HL-60 (cell line): ENCODE results near the gene FHAD1.
A peak's percentile ranks its signal among the peaks of the same experiment; 100 is the strongest.

Experiments
- DNase-seq, 2 experiments: peaks; one replicate each; pipeline ENCODE4 v3.0.0-alpha.2; 2010 to 2020; ENCODE audit warnings: low read depth in 1 of 2, low spot score in 1 of 2
- H3K27ac ChIP-seq: fragments of 250-450 bp; sonication (Bioruptor Pico); replicated peaks from 2 replicates; pipeline ENCODE4 v1.5.1; 2020; ENCODE audit warnings: mild to moderate bottlenecking, moderate library complexity
- H3K27me3 ChIP-seq: fragments of 250-450 bp; sonication (Bioruptor Pico); 2 replicates; pipeline ENCODE4 v1.5.1; 2021; ENCODE audit warnings: mild to moderate bottlenecking, moderate library complexity; ENCODE audit not compliant: insufficient read depth, poor library complexity, severe bottlenecking
- H3K4me3 ChIP-seq: replicated peaks from 2 replicates; pipeline ENCODE4 v1.5.1; 2011; ENCODE audit warnings: mild to moderate bottlenecking, control low read depth, low read length; ENCODE audit not compliant: insufficient read depth
- CTCF ChIP-seq: IDR thresholded peaks from one replicate; pipeline ENCODE4 v1.5.1; 2011; ENCODE audit warnings: low read length, control low read depth, inconsistent platforms; ENCODE audit not compliant: insufficient read depth
- GABPA ChIP-seq: IDR thresholded peaks from 2 replicates; pipeline ENCODE4 v1.6.1; 2012; ENCODE audit warnings: low read depth
- POLR2AphosphoS5 ChIP-seq: IDR thresholded peaks from 2 replicates; pipeline ENCODE4 v1.6.1; 2012; ENCODE audit warnings: low read depth
- REST ChIP-seq: IDR thresholded peaks from 2 replicates; pipeline ENCODE4 v1.6.1; 2012; ENCODE audit warnings: low read depth; ENCODE audit not compliant: insufficient replicate concordance
- SPI1 ChIP-seq: IDR thresholded peaks from 2 replicates; pipeline ENCODE4 v1.6.1; 2012; ENCODE audit warnings: low read depth, mild to moderate bottlenecking, borderline replicate concordance

Gene FHAD1

GRCh38 chr1:15222653-15223303 lies 24.2 kb upstream of the FHAD1 start:
- Histone ChIP-seq H3K27me3 (no peaks in the 10 kb centered on the region), H3K27ac (no peak overlapping the region), H3K4me3 (no peak overlapping the region)
- no peak for TF ChIP-seq SPI1
- TF ChIP-seq GABPA, result no peak
- TF ChIP-seq POLR2AphosphoS5, result no peak
- TF ChIP-seq REST, result no peak
- no peak for TF ChIP-seq CTCF
- DNase-seq, result no peak

- no peak overlapping the region for H3K27ac ChIP-seq
- no peak for DNase-seq
- no peak overlapping the region for H3K4me3 ChIP-seq
- no peaks in the 10 kb centered on the region for H3K27me3 ChIP-seq
- TF ChIP-seq POLR2AphosphoS5 (no peak), GABPA (no peak), SPI1 (no peak), REST (no peak), CTCF (no peak)
Measured at GRCh38 chr1:15224259-15224869, 22.7 kb upstream of the FHAD1 start.

GRCh38 chr1:15224974-15225373 lies 22.0 kb upstream of the FHAD1 start:
- Histone ChIP-seq H3K27me3 (no peaks in the 10 kb centered on the region), H3K4me3 (no peak overlapping the region), H3K27ac (no peak overlapping the region)
- DNase-seq, result peak in 1 of 2 experiments; percentile 9
- TF ChIP-seq POLR2AphosphoS5, result no peak
- TF ChIP-seq SPI1, result no peak
- TF ChIP-seq REST, result no peak
- no peak for TF ChIP-seq GABPA
- no peak for TF ChIP-seq CTCF
